ENCODE results near the gene C22orf31.
"Not testable (repeated sequence)": the region's sequence is repeated elsewhere in the genome, so short reads cannot be mapped to it uniquely, and the experiment has no call there.

The C22orf31 gene

DNA sequence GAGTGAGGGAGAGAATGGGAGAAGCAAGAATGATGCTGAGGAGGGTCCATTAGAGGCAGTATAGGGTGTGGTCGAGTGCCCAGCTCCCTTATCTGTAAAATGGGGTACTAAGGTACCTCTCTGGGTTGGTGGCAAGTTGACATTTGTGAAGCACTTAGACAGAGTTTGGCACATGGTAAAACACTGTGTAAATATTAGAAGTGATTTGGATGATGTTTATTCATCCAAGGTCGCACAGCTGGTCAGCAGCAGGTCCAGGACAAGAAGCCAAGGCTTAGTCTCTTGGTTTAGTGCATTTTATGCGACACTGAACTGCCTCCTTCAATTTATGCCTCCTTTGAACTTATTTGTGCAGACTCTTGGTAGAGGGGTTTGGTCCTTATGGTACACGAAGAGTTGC is 30.6 kb upstream of the C22orf31 start:
- TF ChIP-seq, protein P1, sequence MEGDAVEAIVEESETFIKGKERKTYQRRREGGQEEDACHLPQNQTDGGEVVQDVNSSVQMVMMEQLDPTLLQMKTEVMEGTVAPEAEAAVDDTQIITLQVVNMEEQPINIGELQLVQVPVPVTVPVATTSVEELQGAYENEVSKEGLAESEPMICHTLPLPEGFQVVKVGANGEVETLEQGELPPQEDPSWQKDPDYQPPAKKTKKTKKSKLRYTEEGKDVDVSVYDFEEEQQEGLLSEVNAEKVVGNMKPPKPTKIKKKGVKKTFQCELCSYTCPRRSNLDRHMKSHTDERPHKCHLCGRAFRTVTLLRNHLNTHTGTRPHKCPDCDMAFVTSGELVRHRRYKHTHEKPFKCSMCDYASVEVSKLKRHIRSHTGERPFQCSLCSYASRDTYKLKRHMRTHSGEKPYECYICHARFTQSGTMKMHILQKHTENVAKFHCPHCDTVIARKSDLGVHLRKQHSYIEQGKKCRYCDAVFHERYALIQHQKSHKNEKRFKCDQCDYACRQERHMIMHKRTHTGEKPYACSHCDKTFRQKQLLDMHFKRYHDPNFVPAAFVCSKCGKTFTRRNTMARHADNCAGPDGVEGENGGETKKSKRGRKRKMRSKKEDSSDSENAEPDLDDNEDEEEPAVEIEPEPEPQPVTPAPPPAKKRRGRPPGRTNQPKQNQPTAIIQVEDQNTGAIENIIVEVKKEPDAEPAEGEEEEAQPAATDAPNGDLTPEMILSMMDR (conservative IDR thresholded peaks at IDR 0.05; ENCODE audit: low read length): no peak
- H3K4me3 ChIP-seq (ENCODE audit: low read length): no peak overlapping the region
- DNase-seq (ENCODE audit: low read depth): no peak

DNA sequence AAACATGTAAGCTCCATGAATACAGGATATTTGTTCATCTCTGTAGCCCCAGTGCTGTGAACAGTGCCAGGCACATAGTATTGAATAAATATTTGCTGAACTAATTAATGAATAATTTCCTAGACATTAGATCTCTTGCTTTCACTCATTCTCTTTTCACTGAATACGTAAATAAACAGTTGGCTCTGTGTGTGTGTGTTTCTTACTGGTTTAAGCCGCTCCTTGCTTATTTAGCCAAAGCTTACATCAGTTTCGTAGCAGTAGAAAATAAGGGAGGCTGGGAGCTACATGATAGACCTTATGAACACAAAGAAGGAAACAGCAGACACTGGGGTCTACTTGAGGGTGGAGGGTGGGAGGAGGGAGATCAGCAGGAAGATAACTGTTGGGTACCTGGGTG is 28.4 kb upstream of the C22orf31 start:
- H3K4me3 ChIP-seq (ENCODE audit: low read length): no peak overlapping the region
- TF ChIP-seq, protein P1 (conservative IDR thresholded peaks at IDR 0.05; ENCODE audit: low read length): no peak
- DNase-seq (ENCODE audit: low read depth): no peak

DNA sequence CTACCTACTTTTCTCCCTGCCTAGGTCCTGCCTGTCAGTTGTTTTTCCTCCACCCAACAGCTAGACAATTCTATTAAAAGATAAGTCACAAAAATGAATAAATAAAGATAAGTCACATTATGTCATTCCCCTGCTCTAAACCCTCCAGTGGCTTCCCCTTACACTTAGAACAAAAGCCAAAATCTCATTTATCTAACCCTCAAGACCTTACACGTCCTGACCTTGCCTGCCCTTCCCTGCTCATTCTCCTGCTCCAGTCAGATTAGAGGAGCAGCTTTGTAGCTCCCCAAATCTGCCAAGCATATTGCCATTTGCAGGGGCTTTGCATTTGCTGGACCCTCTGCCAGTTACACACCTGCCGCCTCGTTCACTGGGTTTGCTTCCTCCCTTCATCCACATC is 27.9 kb upstream of the C22orf31 start:
- H3K4me3 ChIP-seq (ENCODE audit: low read length): no peak overlapping the region
- no peak for DNase-seq (ENCODE audit: low read depth)
- TF ChIP-seq, protein P1 (conservative IDR thresholded peaks at IDR 0.05; ENCODE audit: low read length): no peak

DNA sequence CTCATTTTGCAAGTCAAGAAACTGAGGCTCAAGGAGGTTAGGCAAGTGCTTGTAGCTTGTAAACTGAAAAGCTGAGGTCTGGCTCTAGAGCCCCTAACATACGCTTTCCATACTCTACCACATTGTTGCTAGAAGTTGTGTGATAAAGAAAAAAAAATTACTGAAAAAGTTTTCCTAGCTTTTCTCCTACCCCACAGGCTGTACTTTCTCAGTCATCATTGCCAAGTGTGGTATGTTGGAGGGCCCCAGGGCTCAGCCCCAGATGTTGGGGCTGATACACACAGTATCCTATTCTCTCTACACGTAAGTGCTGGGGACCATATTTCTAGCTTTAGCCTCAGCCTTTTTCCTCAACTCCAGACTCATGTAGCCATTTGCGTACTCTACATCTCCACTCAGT is 27.2 kb upstream of the C22orf31 start:
- DNase-seq (ENCODE audit: low read depth): no peak
- H3K4me3 ChIP-seq (ENCODE audit: low read length): no peak overlapping the region
- TF ChIP-seq, protein P1 (conservative IDR thresholded peaks at IDR 0.05; ENCODE audit: low read length): no peak

DNA sequence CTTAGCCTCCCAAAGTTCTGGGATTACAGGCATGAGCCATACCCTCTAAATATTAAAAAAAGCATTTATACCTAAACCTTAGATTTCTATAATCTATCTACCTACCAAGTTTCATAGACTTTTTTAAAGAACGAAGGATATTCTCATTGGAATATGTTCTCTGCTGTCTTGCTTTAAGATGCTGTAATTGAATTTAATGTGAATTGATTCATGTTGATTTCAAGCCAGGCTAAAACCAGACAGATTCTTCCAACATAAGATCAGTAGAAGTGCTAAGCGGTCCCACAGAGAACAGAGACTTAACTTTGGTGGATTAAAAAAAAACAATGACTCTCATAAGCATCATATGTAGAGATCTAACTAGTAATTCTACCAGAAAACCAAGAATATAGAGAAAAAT is 25.4 kb upstream of the C22orf31 start:
- TF ChIP-seq, protein P1 (conservative IDR thresholded peaks at IDR 0.05; ENCODE audit: low read length): no peak
- DNase-seq (ENCODE audit: low read depth): no peak
- no peak overlapping the region for H3K4me3 ChIP-seq (ENCODE audit: low read length)

DNA sequence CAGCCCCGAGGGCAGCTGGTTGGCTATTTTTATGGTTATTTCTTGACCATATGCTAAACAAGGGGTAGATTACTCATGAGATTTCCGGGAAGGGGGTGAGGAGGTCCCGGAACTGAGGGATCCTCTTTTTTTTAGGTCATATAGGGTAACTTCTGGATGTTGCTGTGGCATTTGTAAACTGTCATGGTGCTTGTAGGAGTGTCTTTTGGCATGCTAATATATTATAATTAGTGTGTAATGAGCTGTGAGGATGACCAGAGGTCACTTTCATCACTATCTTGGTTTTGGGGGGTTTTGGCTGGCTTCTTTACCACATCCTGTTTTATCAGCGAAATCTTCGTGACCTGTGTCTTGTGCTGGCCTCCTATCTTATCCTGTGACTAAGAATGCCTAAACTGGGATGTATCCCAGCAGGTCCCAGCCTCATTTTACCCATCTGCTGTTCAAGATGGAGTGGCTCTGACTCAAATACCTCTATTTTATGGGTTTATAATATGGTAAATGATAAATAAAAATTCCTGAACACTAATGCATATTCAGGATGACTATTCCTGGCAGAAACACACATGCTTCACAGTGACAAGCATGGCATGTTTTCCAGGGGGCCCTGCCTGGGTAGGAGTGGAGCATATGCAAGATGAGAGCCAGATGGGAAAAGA is 22.4 kb upstream of the C22orf31 start:
- no peak for DNase-seq (ENCODE audit: low read depth)
- H3K4me3 ChIP-seq (ENCODE audit: low read length): no peak overlapping the region
- TF ChIP-seq, protein P1 (conservative IDR thresholded peaks at IDR 0.05; ENCODE audit: low read length): no peak

DNA sequence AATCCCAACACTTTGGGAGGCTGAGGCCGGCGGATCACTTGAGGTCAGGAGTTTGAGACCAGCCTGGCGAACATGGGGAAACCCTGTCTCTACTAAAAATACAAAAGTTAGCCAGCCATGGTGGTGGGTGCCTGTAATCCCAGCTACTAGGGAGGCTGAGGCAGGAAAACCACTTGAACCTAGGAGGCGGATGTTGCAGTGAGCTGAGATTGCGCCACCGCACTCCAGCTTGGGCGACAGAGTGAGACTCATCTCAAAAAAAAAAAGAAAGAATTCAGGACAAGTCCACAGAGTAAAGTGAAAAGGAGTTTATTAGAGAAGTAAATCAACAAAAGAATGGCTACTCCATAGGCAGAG is 21.9 kb upstream of the C22orf31 start:
- not testable (repeated sequence) for H3K4me3 ChIP-seq (ENCODE audit: low read length); DNase-seq (ENCODE audit: low read depth)

Data from AG10803 (cell line).